ENCODE data around the gene HACD4.

HACD4 gene, protein sequence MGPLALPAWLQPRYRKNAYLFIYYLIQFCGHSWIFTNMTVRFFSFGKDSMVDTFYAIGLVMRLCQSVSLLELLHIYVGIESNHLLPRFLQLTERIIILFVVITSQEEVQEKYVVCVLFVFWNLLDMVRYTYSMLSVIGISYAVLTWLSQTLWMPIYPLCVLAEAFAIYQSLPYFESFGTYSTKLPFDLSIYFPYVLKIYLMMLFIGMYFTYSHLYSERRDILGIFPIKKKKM

DNA sequence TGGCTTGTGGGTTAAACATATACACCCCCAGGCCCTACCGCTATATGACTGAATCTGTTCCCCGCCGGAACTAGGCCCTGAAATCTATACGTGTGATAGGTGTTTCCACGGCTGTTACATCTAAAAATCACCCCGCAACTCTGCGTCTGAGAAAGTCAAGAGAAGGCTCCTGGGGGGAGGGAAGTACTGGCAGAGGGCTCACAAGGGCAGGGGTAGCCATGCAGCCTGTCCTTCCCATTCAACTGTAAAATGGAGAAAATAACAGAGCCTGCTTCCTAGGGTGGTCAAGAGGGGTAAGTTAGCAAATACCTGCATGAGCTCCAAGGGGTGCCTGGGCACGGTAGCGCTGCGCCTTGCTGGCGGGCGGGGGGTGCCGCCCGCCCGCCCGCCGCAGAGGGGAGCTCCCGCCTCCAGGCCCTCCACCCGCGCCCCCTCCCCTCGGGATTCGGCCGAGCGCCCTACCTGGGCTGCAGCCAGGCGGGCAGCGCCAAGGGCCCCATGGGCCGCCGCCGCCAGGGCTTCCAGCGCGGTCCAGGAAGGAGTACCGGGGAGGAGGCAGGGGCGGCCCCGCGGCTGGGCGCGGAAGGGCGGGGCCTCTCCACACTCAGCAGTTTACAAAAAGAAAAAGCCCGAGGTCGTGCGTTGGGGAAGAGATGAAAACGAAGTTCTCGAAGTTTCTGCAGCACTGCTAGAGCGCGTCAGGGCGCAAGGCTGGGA is at the start of gene HACD4:
HACD4 (minus strand) TSS at position 550 of the 717 bp plus-strand sequence; CDS start at position 500, 50 bp downstream.
- in situ Hi-C loops (cut with MboI; ENCODE audit: low sequenced_read_pairs), result no loop called here
- H3K27me3 ChIP-seq (ENCODE audit: low read depth), result peaks cover under 1% of the 10 kb centered on the region; the same call in 1 of the 2 replicates
- H3K36me3 ChIP-seq (replicated peaks), result no peaks in the 10 kb centered on the region
- peak in 1 of 2 experiments; percentile 52 for DNase-seq (ENCODE audit: low spot score in 2 of 2)
- peak within 1 kb of the TSS; percentile 5; the same call in 1 of the 2 replicates for H3K4me3 ChIP-seq
- no peaks in the 10 kb centered on the region for H3K9me3 ChIP-seq
- peaks cover 4% of the 10 kb centered on the region for H3K4me1 ChIP-seq

GRCh38 chr9:21080793-21081192 is 49.4 kb upstream of the HACD4 start:
- H3K9me3 ChIP-seq, result no peaks in the 10 kb centered on the region
- H3K4me3 ChIP-seq, result no peak overlapping the region
- in situ Hi-C loops (cut with MboI; ENCODE audit: low sequenced_read_pairs), result no loop called here
- H3K36me3 ChIP-seq (replicated peaks), result no peaks in the 10 kb centered on the region
- no peak for DNase-seq (ENCODE audit: low spot score in 2 of 2)
- H3K27me3 ChIP-seq (ENCODE audit: low read depth), result no peaks in the 10 kb centered on the region
- no peaks in the 10 kb centered on the region for H3K4me1 ChIP-seq

GRCh38 chr9:21078702-21079101 is 47.3 kb upstream of the HACD4 start:
- Histone ChIP-seq H3K36me3 (replicated peaks) (no peaks in the 10 kb centered on the region), H3K4me3 (no peak overlapping the region), H3K4me1 (no peaks in the 10 kb centered on the region), H3K9me3 (no peaks in the 10 kb centered on the region), H3K27me3 (ENCODE audit: low read depth) (no peaks in the 10 kb centered on the region)
- in situ Hi-C loops (cut with MboI; ENCODE audit: low sequenced_read_pairs), result no loop called here
- no peak for DNase-seq (ENCODE audit: low spot score in 2 of 2)

- H3K36me3 ChIP-seq (replicated peaks), result no peaks in the 10 kb centered on the region
- H3K4me3 ChIP-seq, result no peak within 1 kb of the TSS
- H3K27me3 ChIP-seq (ENCODE audit: low read depth), result no peaks in the 10 kb centered on the region
- DNase-seq (ENCODE audit: low spot score in 2 of 2), result no peak
- in situ Hi-C loops (cut with MboI; ENCODE audit: low sequenced_read_pairs), result no loop called here
- H3K4me1 ChIP-seq, result no peaks in the 10 kb centered on the region
- no peaks in the 10 kb centered on the region for H3K9me3 ChIP-seq
These were observed 46.3 kb upstream of the HACD4 start, which contains the start of gene IFNB1 for GRCh38 chr9:21077781-21078180. TSS of gene IFNB1 (minus strand) at chr9:21077942. CDS start at chr9:21077869, 73 bp downstream.

- Histone ChIP-seq H3K27me3 (ENCODE audit: low read depth) (no peaks in the 10 kb centered on the region), H3K4me1 (no peaks in the 10 kb centered on the region), H3K36me3 (replicated peaks) (no peaks in the 10 kb centered on the region), H3K9me3 (no peaks in the 10 kb centered on the region), H3K4me3 (no peak overlapping the region)
- DNase-seq (ENCODE audit: low spot score in 2 of 2), result peak in 1 of 2 experiments; percentile 34
- in situ Hi-C loops (cut with MboI; ENCODE audit: low sequenced_read_pairs), result no loop called here
These were observed 44.0 kb upstream of the HACD4 start for GRCh38 chr9:21075484-21075883.

GRCh38 chr9:21070906-21071305 is 39.5 kb upstream of the HACD4 start:
- Histone ChIP-seq H3K4me1 (no peaks in the 10 kb centered on the region), H3K9me3 (no peaks in the 10 kb centered on the region), H3K36me3 (replicated peaks) (no peaks in the 10 kb centered on the region), H3K27me3 (ENCODE audit: low read depth) (no peaks in the 10 kb centered on the region), H3K4me3 (no peak overlapping the region)
- DNase-seq (ENCODE audit: low spot score in 2 of 2), result no peak
- in situ Hi-C loops (cut with MboI; ENCODE audit: low sequenced_read_pairs), result no loop called here

- DNase-seq (ENCODE audit: low spot score in 2 of 2), result peak in 1 of 2 experiments; percentile 19
- Histone ChIP-seq H3K4me1 (no peaks in the 10 kb centered on the region), H3K36me3 (replicated peaks) (no peaks in the 10 kb centered on the region), H3K4me3 (no peak overlapping the region), H3K27me3 (ENCODE audit: low read depth) (no peaks in the 10 kb centered on the region), H3K9me3 (no peaks in the 10 kb centered on the region)
- in situ Hi-C loops (cut with MboI; ENCODE audit: low sequenced_read_pairs), result no loop called here
These were observed 38.7 kb upstream of the HACD4 start for GRCh38 chr9:21070171-21070571.

- H3K27me3 ChIP-seq (ENCODE audit: low read depth), result no peaks in the 10 kb centered on the region
- peaks cover 6% of the 10 kb centered on the region for H3K4me1 ChIP-seq
- H3K4me3 ChIP-seq, result no peak overlapping the region
- H3K9me3 ChIP-seq, result no peaks in the 10 kb centered on the region
- DNase-seq (ENCODE audit: low spot score in 2 of 2), result no peak
- H3K36me3 ChIP-seq (replicated peaks), result no peaks in the 10 kb centered on the region
- in situ Hi-C loops (cut with MboI; ENCODE audit: low sequenced_read_pairs), result no loop called here
These were observed 29.6 kb upstream of the HACD4 start for GRCh38 chr9:21060919-21061561.

DNA sequence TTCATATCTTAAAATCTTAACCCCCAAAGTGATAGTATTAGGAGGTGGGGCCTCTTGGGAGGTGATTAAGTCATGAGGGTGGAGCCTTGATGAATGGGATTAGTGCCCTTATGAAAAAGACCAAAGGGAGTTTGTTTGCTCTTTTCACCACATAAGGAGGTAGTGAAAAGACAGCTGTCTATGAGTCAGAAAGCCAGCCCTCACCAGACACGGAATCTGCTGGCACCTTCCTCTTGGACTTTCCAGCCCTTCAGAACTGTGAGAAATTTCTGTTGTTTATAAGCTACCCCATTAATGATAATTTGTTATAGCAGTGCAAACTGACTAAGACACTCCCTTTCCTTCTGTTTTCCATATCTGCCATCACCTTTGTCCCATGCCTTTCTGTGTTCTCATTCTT is 25.5 kb upstream of the HACD4 start:
- DNase-seq (ENCODE audit: low spot score in 2 of 2), result peak; percentile 35 to 64
- Histone ChIP-seq H3K36me3 (replicated peaks) (no peaks in the 10 kb centered on the region), H3K4me1 (peaks cover 6% of the 10 kb centered on the region), H3K27me3 (ENCODE audit: low read depth) (no peaks in the 10 kb centered on the region), H3K4me3 (no peak overlapping the region), H3K9me3 (no peaks in the 10 kb centered on the region)
- in situ Hi-C loops (cut with MboI; ENCODE audit: low sequenced_read_pairs), result no loop called here

GRCh38 chr9:21053851-21054250 is 22.4 kb upstream of the HACD4 start:
- no peaks in the 10 kb centered on the region for H3K9me3 ChIP-seq
- no peak for DNase-seq (ENCODE audit: low spot score in 2 of 2)

GRCh38 chr9:21047281-21047691 is 15.8 kb upstream of the HACD4 start:
- Histone ChIP-seq H3K27me3 (ENCODE audit: low read depth) (peaks cover 3% of the 10 kb centered on the region; the same call in 1 of the 2 replicates), H3K4me1 (no peaks in the 10 kb centered on the region), H3K4me3 (no peak overlapping the region), H3K9me3 (no peaks in the 10 kb centered on the region), H3K36me3 (replicated peaks) (no peaks in the 10 kb centered on the region)
- DNase-seq (ENCODE audit: low spot score in 2 of 2), result no peak
- in situ Hi-C loops (cut with MboI; ENCODE audit: low sequenced_read_pairs), result no loop called here

More at GRCh38 chr9:21053851-21054250, 22.4 kb upstream of the HACD4 start:
- Histone ChIP-seq H3K27me3 (ENCODE audit: low read depth) (no peaks in the 10 kb centered on the region), H3K36me3 (replicated peaks) (no peaks in the 10 kb centered on the region), H3K4me3 (no peak overlapping the region), H3K4me1 (peaks cover 6% of the 10 kb centered on the region)
- in situ Hi-C loops (cut with MboI; ENCODE audit: low sequenced_read_pairs), result no loop called here

DNA sequence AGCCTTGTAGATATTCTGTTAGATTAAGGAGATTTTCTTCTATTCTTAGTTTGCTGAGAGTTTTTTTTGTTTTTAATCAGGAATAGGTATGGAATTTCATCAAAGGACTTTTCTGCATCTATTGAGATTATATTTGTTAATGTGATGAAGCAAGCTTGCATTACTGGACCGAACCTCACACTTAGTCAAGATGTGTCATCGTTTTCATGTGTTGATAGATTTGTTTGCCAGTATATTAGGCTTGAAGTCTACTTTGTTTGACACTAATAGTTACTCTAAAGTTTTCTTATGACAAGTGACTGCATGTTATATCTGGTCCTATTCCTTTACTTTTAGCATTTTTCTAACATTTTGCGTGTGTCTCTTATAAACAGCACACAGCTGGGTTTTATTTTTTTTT is 12.4 kb upstream of the HACD4 start:
- H3K4me1 ChIP-seq, result no peaks in the 10 kb centered on the region
- H3K4me3 ChIP-seq, result no peak overlapping the region
- peaks cover 3% of the 10 kb centered on the region; the same call in 1 of the 2 replicates for H3K27me3 ChIP-seq (ENCODE audit: low read depth)
- DNase-seq (ENCODE audit: low spot score in 2 of 2), result no peak
- in situ Hi-C loops (cut with MboI; ENCODE audit: low sequenced_read_pairs), result no loop called here
- no peaks in the 10 kb centered on the region for H3K36me3 ChIP-seq (replicated peaks)
- H3K9me3 ChIP-seq, result no peaks in the 10 kb centered on the region

- H3K9me3 ChIP-seq, result no peaks in the 10 kb centered on the region
- H3K4me3 ChIP-seq, result no peak overlapping the region
- no peaks in the 10 kb centered on the region for H3K27me3 ChIP-seq (ENCODE audit: low read depth)
- DNase-seq (ENCODE audit: low spot score in 2 of 2), result no peak
- H3K36me3 ChIP-seq (replicated peaks), result no peaks in the 10 kb centered on the region
- in situ Hi-C loops (cut with MboI; ENCODE audit: low sequenced_read_pairs), result no loop called here
- no peaks in the 10 kb centered on the region for H3K4me1 ChIP-seq
These were observed 11.0 kb upstream of the HACD4 start for GRCh38 chr9:21042466-21042865.

GRCh38 chr9:21039302-21039701 is 7.9 kb upstream of the HACD4 start:
- Histone ChIP-seq H3K4me3 (no peak overlapping the region), H3K27me3 (ENCODE audit: low read depth) (no peaks in the 10 kb centered on the region), H3K36me3 (replicated peaks) (no peaks in the 10 kb centered on the region), H3K9me3 (no peaks in the 10 kb centered on the region), H3K4me1 (no peaks in the 10 kb centered on the region)
- DNase-seq (ENCODE audit: low spot score in 2 of 2), result no peak
- in situ Hi-C loops (cut with MboI; ENCODE audit: low sequenced_read_pairs), result no loop called here
